IMR-90 (cell line): Measurements from ENCODE around the gene ELAVL1. TPM values are rescaled to one million over a fixed set of nuclear protein-coding genes. Genes with fewer than 3 reads are reported as not detected.

Experiments
- ATAC-seq: fragments of 200-7000 bp; cut with Tn5 transposase; 2 replicates; pipeline ENCODE4 v1.9.1; 2020; ENCODE audit warnings: low read depth, mild to moderate bottlenecking, moderate library complexity
- BruUV-seq: library from RNA; stranded (reverse); fragments of 400-500 nt; replicated peaks from 2 replicates; lab custom pipeline; 2021; lab: Mats Ljungman, UMichigan
- CTCF ChIA-PET: fragments of 300-600 bp; formaldehyde crosslinking; extraction: SDS; loops from one replicate; lab custom pipeline; 2021; ENCODE audit warnings: antibody characterized with exemption; lab: Yijun Ruan, JAX
- POLR2A ChIA-PET: fragments of 300-600 bp; sonication (Branson Sonifier 250); formaldehyde crosslinking; loops from one replicate; lab custom pipeline; 2022; ENCODE audit warnings: antibody characterized with exemption; ENCODE audit not compliant: unreplicated experiment; lab: Charles Lee
- DNase-seq: peaks from one replicate; pipeline ENCODE4 v3.0.0; 2013
- H2AFZ ChIP-seq: replicated peaks from 2 replicates; pipeline ENCODE3; 2013; ENCODE audit warnings: low read length, mild to moderate bottlenecking; ENCODE audit not compliant: poor library complexity
- H2AK5ac ChIP-seq: 2 replicates; pipeline ENCODE4 v1.6.1; 2013; ENCODE audit warnings: low read depth, low read length, inconsistent platforms
- H2AK9ac ChIP-seq: replicated peaks from 2 replicates; pipeline ENCODE3; 2013; ENCODE audit warnings: mild to moderate bottlenecking, low read depth, low read length, moderate library complexity; ENCODE audit not compliant: poor library complexity
- H2BK120ac ChIP-seq: 2 replicates; pipeline ENCODE4 v1.6.1; 2013; ENCODE audit warnings: low read depth, low read length, inconsistent platforms
- H2BK15ac ChIP-seq: 3 replicates; pipeline ENCODE4 v1.6.1; 2013; ENCODE audit warnings: low read depth, low read length, inconsistent platforms
- H2BK20ac ChIP-seq: 2 replicates; pipeline ENCODE4 v1.6.1; 2013; ENCODE audit warnings: low read depth, mild to moderate bottlenecking, inconsistent platforms, low read length, moderate library complexity
- H2BK5ac ChIP-seq: 2 replicates; pipeline ENCODE4 v1.6.1; 2013; ENCODE audit warnings: mild to moderate bottlenecking, low read depth, low read length, inconsistent platforms; ENCODE audit not compliant: poor library complexity, severe bottlenecking
- H3K14ac ChIP-seq: replicated peaks from 2 replicates; pipeline ENCODE4 v1.6.1; 2013; ENCODE audit warnings: low read depth, low read length, inconsistent platforms
- H3K18ac ChIP-seq: 2 replicates; pipeline ENCODE4 v1.6.1; 2013; ENCODE audit warnings: low read depth, low read length, control low read depth
- H3K23ac ChIP-seq: 2 replicates; pipeline ENCODE4 v1.6.1; 2013; ENCODE audit warnings: low read depth, low read length, inconsistent platforms
- H3K27ac ChIP-seq: 2 replicates; pipeline ENCODE4 v1.5.1; 2013; ENCODE audit warnings: mild to moderate bottlenecking, control low read depth, low read length; ENCODE audit not compliant: insufficient read depth
- H3K27me3 ChIP-seq: 2 replicates; pipeline ENCODE4 v1.6.1; 2013; ENCODE audit warnings: low read length; ENCODE audit not compliant: control insufficient read depth, insufficient read depth
- H3K36me3 ChIP-seq: 2 replicates; pipeline ENCODE4 v1.6.1; 2013; ENCODE audit warnings: low read length, mixed read lengths; ENCODE audit not compliant: control insufficient read depth, insufficient read depth
- H3K4ac ChIP-seq: 2 replicates; pipeline ENCODE4 v1.6.1; 2013; ENCODE audit warnings: low read depth, low read length, inconsistent platforms
- H3K4me1 ChIP-seq: 2 replicates; pipeline ENCODE4 v1.6.1; 2013; ENCODE audit warnings: low read length, mixed read lengths; ENCODE audit not compliant: control insufficient read depth, insufficient read depth
- H3K4me2 ChIP-seq: 2 replicates; pipeline ENCODE4 v1.6.1; 2013; ENCODE audit warnings: low read depth, mild to moderate bottlenecking, control low read depth, low read length, moderate library complexity
- H3K4me3 ChIP-seq: 2 replicates; pipeline ENCODE4 v1.5.1; 2013; ENCODE audit warnings: low read depth, mild to moderate bottlenecking, control low read depth, low read length, moderate library complexity; ENCODE audit not compliant: insufficient read depth
- H3K56ac ChIP-seq: 2 replicates; pipeline ENCODE4 v1.6.1; 2013; ENCODE audit warnings: low read length, inconsistent platforms; ENCODE audit not compliant: insufficient read depth; ENCODE audit errors: extremely low read depth
- H3K79me1 ChIP-seq, 2 experiments: 2 replicates each; pipeline ENCODE4 v1.6.1; 2013; ENCODE audit warnings: low read length in 2 of 2, inconsistent platforms in 1 of 2, low read depth in 1 of 2
- H3K9ac ChIP-seq: 2 replicates; pipeline ENCODE4 v1.6.1; 2013; ENCODE audit warnings: low read depth, low read length, control low read depth
- H3K9me1 ChIP-seq: 2 replicates; pipeline ENCODE4 v1.6.1; 2013; ENCODE audit warnings: low read length, inconsistent platforms; ENCODE audit not compliant: insufficient read depth
- H3K9me3 ChIP-seq: 2 replicates; pipeline ENCODE4 v1.6.1; 2013; ENCODE audit warnings: low read length; ENCODE audit not compliant: control insufficient read depth, insufficient read depth
- H4K20me1 ChIP-seq: 2 replicates; pipeline ENCODE4 v1.6.1; 2013; ENCODE audit warnings: low read length, inconsistent platforms; ENCODE audit not compliant: insufficient read depth
- H4K5ac ChIP-seq: 2 replicates; pipeline ENCODE4 v1.6.1; 2013; ENCODE audit warnings: mild to moderate bottlenecking, low read depth, low read length, control low read depth
- H4K8ac ChIP-seq, 2 experiments: 2 replicates each; pipeline ENCODE4 v1.6.1; 2013; ENCODE audit warnings: low read depth in 2 of 2, low read length in 2 of 2, control low read depth in 1 of 2, inconsistent platforms in 1 of 2
- H4K91ac ChIP-seq: 2 replicates; pipeline ENCODE4 v1.6.1; 2013; ENCODE audit warnings: low read depth, low read length, inconsistent platforms; ENCODE audit not compliant: insufficient read depth
- BHLHE40 ChIP-seq: fragments of 150-350 bp; IDR thresholded peaks from 2 replicates; pipeline ENCODE4 v1.6.1; 2016; ENCODE audit warnings: mild to moderate bottlenecking, low read depth, low read length
- CHD1 ChIP-seq: IDR thresholded peaks from 2 replicates; pipeline ENCODE4 v1.6.1; 2012; ENCODE audit warnings: low read depth, low read length, improper control_type of control experiment
- MAFK ChIP-seq: IDR thresholded peaks from 2 replicates; pipeline ENCODE4 v1.6.1; 2012; ENCODE audit warnings: low read depth, low read length, improper control_type of control experiment
- MAZ ChIP-seq: IDR thresholded peaks from 2 replicates; pipeline ENCODE4 v1.6.1; 2012; ENCODE audit warnings: low read depth, mild to moderate bottlenecking, low read length, improper control_type of control experiment, moderate library complexity, borderline replicate concordance
- MXI1 ChIP-seq: IDR thresholded peaks from 2 replicates; pipeline ENCODE4 v1.6.1; 2012; ENCODE audit warnings: low read depth, mild to moderate bottlenecking, low read length, moderate library complexity, borderline replicate concordance
- NFE2L2 ChIP-seq: fragments of 150-350 bp; IDR thresholded peaks from 2 replicates; pipeline ENCODE4 v1.6.1; 2016; ENCODE audit warnings: low read depth, mild to moderate bottlenecking, low read length
- RAD21 ChIP-seq: IDR thresholded peaks from 2 replicates; pipeline ENCODE4 v1.6.1; 2012; ENCODE audit warnings: low read length, improper control_type of control experiment
- RCOR1 ChIP-seq: IDR thresholded peaks from 2 replicates; pipeline ENCODE4 v1.6.1; 2012; ENCODE audit warnings: mild to moderate bottlenecking, low read length, improper control_type of control experiment; ENCODE audit not compliant: insufficient replicate concordance
- RFX5 ChIP-seq: IDR thresholded peaks from 2 replicates; pipeline ENCODE4 v1.8.0; 2012; ENCODE audit warnings: low read depth, mild to moderate bottlenecking, low read length, moderate library complexity
- WGBS, 2 experiments: methylation state at CpG; one replicate each; pipeline versions ENCODE4 v1.1.5 to v1.1.7; 2013; ENCODE audit warnings: missing lambda C conversion rate in 2 of 2; ENCODE audit not compliant: insufficient read length in 1 of 2; ENCODE audit errors: extremely low coverage in 2 of 2; 5-methylcytosine and 5-hydroxymethylcytosine counted together
- dilution Hi-C: fragments of 300-500 bp; cut with HindIII; formaldehyde crosslinking; loops from one replicate; pipeline ENCODE4 v1.14.3; 2018; ENCODE audit warnings: low sequenced_read_pairs; ENCODE audit not compliant: unreplicated experiment
- in situ Hi-C: fragments of 300-500 bp; cut with MboI; formaldehyde crosslinking; loops from 3 replicates; pipeline ENCODE4 v1.14.3; 2019; ENCODE audit warnings: low sequenced_read_pairs, inconsistent platforms, mixed read lengths
- intact Hi-C: fragments of 100-400 bp; cut with micrococcal nuclease; formaldehyde crosslinking; loops from 2 replicates; pipeline ENCODE4 v1.10.0; 2022
- polyA plus RNA-seq, 3 experiments: library from polyadenylated mRNA; depleted of rRNA; stranded (reverse); fragments of >200 nt; gene quantifications; 2 replicates each; pipeline ENCODE4 v1.2.3, GENCODE V29; 2012; ENCODE audit warnings: low replicate concordance in 1 of 3
- total RNA-seq: library from RNA; depleted of rRNA; stranded (reverse); fragments of >200 nt; gene quantifications from 2 replicates; pipeline ENCODE4 v1.2.3, GENCODE V29; 2012
- TF ChIP-seq, protein P1 (sequence below): conservative IDR thresholded peaks from 2 replicates; pipeline ENCODE4 v1.5.1; 2012; ENCODE audit warnings: mild to moderate bottlenecking, low read depth, low read length, improper control_type of control experiment
- TF ChIP-seq, protein P2 (sequence below): fragments of 150-350 bp; IDR thresholded peaks from 2 replicates; pipeline ENCODE4 v1.6.1; 2016; ENCODE audit warnings: low read depth, mild to moderate bottlenecking, low read length, moderate library complexity, borderline replicate concordance
- TF ChIP-seq, protein P3 (sequence below): fragments of 150-350 bp; IDR thresholded peaks from 2 replicates; pipeline ENCODE4 v1.6.1; 2017; ENCODE audit warnings: mild to moderate bottlenecking, antibody characterized with exemption, low read length, low read depth

Gene ELAVL1
- total and polyA plus RNA-seq, 2 of the 4 experiments (the other 2 are of a cell fraction), result 55.6 to 59.0 TPM

DNA sequence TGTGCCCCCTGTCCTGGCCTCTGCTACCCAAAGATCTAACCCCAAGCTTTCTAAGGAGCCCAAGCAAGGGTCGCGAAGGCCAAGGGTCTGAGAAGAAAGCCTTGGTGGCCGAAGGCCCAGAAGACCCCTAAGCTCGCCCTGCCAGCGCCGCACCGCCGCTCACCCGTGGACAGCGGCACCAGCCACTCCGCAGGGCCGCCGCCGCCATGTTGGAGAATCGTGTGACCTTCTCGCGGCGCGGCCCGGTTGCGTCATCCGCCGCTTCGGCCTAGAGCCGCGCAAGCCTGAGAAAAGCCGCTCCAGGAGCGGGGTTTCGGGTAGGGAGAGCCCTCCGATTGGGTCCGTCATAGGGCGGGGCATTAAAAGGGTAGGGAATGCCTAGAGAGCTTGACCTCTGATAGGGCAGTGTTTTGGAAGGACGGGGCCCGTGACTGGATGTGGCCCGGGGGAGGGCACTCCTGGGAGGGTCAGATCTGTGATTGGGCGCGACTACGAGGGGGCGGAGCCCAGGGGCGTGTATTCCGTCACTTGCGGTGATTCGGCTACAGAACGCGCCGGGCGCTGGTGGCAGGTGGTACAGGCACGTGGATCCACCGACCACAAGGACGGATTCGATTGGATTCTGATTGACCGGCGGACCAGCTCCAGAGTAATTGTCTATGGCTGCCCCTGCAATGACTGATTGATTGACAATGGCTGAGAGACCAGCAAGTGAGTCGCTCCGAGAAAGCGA lies 61.8 kb downstream of the ELAVL1 start, which contains the start of gene TIMM44:
TSS of gene TIMM44 (minus strand) at position 223 of the 733 bp plus-strand sequence. CDS start at position 208, 15 bp downstream.
- Histone ChIP-seq H3K36me3 (peaks cover 14% of the 10 kb centered on the region), H3K23ac (peak within 1 kb of the TSS; percentile 91), H2BK20ac (no peak within 1 kb of the TSS), H2BK120ac (peak within 1 kb of the TSS; percentile 13; the same call in 1 of the 2 replicates), H3K56ac (peak within 1 kb of the TSS; percentile 89), H4K8ac (peak within 1 kb of the TSS; percentile 76 to 86), H3K9ac (peak within 1 kb of the TSS; percentile 95), H2AK9ac (peak within 1 kb of the TSS; percentile 94), H2BK5ac (peak within 1 kb of the TSS; percentile 28), H3K4me1 (no peaks in the 10 kb centered on the region), H4K20me1 (no peaks in the 10 kb centered on the region), H4K5ac (peak within 1 kb of the TSS; percentile 27), H2BK15ac (no peak within 1 kb of the TSS), H2AK5ac (peak within 1 kb of the TSS; percentile 65), H3K4ac (peak within 1 kb of the TSS; percentile 88), H3K4me2 (peak within 1 kb of the TSS; percentile 84), H3K79me1 (peaks cover 11 to 37% of the 10 kb centered on the region in 2 experiments; a peak in 3 of 4 replicates), H3K9me1 (peaks cover 4% of the 10 kb centered on the region; the same call in 1 of the 2 replicates), H2AFZ (peak within 1 kb of the TSS; percentile 97), H3K14ac (peak within 1 kb of the TSS; percentile 96), H3K4me3 (peak within 1 kb of the TSS; percentile 61), H3K18ac (peak within 1 kb of the TSS; percentile 0; the same call in 1 of the 2 replicates), H3K27me3 (no peaks in the 10 kb centered on the region), H3K27ac (peak within 1 kb of the TSS; percentile 80), H4K91ac (peak within 1 kb of the TSS; percentile 77), H3K9me3 (no peaks in the 10 kb centered on the region)
- ChIA-PET CTCF (interaction anchor here (0.6 to 1.9 kb wide), 13 partner anchors 12 to 451 kb away, joined by 3 to 6 read pairs (median 3); partner anchors contain the start of gene ELAVL1), POLR2A (interaction anchor here (0.5 kb wide), 2 partner anchors 309 to 324 kb away, joined by 3 to 4 read pairs; no protein-coding TSS in a partner anchor)
- no TSS peak for BruUV-seq
- ATAC-seq (peak; percentile 99), DNase-seq (peak; percentile 99)
- WGBS, 2 experiments, result 0% methylated on average over 34 of the region's 56 CpGs; no CpG with 5 or more reads in 1 of the 2 experiments
- dilution Hi-C loops (no loop called here), intact Hi-C loops (loop anchor here (1.0 to 2.0 kb wide), 3 partner anchors 59 to 310 kb away; no protein-coding TSS in a partner anchor), in situ Hi-C loops (loop anchor here (5.0 kb wide), 1 partner anchor 309 kb away; no protein-coding TSS in a partner anchor)
- no peak for TF ChIP-seq CHD1
- no peak for TF ChIP-seq RAD21
- TF ChIP-seq, protein P1, sequence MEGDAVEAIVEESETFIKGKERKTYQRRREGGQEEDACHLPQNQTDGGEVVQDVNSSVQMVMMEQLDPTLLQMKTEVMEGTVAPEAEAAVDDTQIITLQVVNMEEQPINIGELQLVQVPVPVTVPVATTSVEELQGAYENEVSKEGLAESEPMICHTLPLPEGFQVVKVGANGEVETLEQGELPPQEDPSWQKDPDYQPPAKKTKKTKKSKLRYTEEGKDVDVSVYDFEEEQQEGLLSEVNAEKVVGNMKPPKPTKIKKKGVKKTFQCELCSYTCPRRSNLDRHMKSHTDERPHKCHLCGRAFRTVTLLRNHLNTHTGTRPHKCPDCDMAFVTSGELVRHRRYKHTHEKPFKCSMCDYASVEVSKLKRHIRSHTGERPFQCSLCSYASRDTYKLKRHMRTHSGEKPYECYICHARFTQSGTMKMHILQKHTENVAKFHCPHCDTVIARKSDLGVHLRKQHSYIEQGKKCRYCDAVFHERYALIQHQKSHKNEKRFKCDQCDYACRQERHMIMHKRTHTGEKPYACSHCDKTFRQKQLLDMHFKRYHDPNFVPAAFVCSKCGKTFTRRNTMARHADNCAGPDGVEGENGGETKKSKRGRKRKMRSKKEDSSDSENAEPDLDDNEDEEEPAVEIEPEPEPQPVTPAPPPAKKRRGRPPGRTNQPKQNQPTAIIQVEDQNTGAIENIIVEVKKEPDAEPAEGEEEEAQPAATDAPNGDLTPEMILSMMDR, result no peak
- TF ChIP-seq MAFK, result no peak
- TF ChIP-seq NFE2L2, result no peak
- TF ChIP-seq, protein P2, sequence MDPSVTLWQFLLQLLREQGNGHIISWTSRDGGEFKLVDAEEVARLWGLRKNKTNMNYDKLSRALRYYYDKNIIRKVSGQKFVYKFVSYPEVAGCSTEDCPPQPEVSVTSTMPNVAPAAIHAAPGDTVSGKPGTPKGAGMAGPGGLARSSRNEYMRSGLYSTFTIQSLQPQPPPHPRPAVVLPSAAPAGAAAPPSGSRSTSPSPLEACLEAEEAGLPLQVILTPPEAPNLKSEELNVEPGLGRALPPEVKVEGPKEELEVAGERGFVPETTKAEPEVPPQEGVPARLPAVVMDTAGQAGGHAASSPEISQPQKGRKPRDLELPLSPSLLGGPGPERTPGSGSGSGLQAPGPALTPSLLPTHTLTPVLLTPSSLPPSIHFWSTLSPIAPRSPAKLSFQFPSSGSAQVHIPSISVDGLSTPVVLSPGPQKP, result no peak
- no peak for TF ChIP-seq RCOR1
- TF ChIP-seq MAZ, result peak; percentile 74; the same call in 1 of the 2 replicates
- TF ChIP-seq MXI1, result peak; percentile 96
- peak; percentile 80 for TF ChIP-seq BHLHE40
- TF ChIP-seq RFX5, result no peak
- TF ChIP-seq, protein P3, sequence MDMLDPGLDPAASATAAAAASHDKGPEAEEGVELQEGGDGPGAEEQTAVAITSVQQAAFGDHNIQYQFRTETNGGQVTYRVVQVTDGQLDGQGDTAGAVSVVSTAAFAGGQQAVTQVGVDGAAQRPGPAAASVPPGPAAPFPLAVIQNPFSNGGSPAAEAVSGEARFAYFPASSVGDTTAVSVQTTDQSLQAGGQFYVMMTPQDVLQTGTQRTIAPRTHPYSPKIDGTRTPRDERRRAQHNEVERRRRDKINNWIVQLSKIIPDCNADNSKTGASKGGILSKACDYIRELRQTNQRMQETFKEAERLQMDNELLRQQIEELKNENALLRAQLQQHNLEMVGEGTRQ, result peak; percentile 81
